ENCODE measurements around the gene ANTXR2.

The ANTXR2 gene

DNA sequence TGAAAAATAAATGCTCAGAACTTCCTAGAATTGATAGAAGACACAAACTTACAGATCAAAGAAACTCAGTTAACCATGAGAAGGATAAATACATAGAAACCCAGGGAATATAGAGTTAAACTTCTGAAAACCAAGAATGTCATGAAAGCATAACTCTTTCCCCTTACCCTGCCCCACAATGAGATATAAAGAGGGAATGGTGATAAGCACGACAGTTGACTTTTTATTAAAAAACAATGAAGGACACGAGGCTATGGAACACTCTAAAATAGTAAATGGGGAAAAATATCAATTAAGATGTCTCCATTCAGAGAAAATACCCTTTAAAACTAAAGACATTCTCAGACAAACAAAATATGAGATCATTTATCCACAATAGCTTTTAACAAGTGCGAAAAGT is 154.7 kb downstream of the ANTXR2 start:
- DNase-seq (ENCODE audit: extremely low spot score): no peak
- CTCF ChIA-PET: interaction anchor here (1.0 to 1.8 kb wide), 4 partner anchors 13 to 944 kb away, joined by 3 to 8 read pairs (median 4); no protein-coding TSS in a partner anchor
- POLR2A ChIA-PET: no interaction called here
- TF ChIP-seq, protein P1, sequence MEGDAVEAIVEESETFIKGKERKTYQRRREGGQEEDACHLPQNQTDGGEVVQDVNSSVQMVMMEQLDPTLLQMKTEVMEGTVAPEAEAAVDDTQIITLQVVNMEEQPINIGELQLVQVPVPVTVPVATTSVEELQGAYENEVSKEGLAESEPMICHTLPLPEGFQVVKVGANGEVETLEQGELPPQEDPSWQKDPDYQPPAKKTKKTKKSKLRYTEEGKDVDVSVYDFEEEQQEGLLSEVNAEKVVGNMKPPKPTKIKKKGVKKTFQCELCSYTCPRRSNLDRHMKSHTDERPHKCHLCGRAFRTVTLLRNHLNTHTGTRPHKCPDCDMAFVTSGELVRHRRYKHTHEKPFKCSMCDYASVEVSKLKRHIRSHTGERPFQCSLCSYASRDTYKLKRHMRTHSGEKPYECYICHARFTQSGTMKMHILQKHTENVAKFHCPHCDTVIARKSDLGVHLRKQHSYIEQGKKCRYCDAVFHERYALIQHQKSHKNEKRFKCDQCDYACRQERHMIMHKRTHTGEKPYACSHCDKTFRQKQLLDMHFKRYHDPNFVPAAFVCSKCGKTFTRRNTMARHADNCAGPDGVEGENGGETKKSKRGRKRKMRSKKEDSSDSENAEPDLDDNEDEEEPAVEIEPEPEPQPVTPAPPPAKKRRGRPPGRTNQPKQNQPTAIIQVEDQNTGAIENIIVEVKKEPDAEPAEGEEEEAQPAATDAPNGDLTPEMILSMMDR (IDR thresholded peaks at IDR 0.05; ENCODE audit: control extremely low read depth, extremely low read depth, low read depth, missing control alignments): no peak

DNA sequence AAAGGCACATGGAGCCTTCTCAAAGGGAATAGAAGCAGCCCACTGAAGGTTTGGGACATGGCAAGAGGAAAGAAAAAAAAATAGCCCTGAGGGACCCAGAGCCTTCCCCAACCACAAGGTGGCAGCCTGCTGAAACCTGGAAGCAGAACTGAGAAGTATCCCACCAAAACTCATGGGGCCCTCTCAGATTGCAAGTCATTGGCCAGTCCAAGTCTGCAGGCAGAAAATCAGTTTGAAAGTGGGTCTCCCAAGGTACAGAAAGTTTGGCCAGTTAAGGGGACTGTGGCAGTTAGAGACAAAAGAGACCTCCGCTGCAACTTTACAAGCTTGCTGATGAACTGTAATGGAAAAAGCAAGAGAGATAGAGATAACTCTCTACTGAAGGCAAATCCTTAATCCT is 155.8 kb downstream of the ANTXR2 start:
- peak; percentile 20 for DNase-seq (ENCODE audit: extremely low spot score)
- TF ChIP-seq, protein P1 (IDR thresholded peaks at IDR 0.05; ENCODE audit: control extremely low read depth, extremely low read depth, low read depth, missing control alignments): peak; percentile 50
- CTCF ChIA-PET: interaction anchor here (0.9 to 1.8 kb wide), 8 partner anchors 9 to 943 kb away, joined by 3 to 8 read pairs (median 3); no protein-coding TSS in a partner anchor
- POLR2A ChIA-PET: no interaction called here

DNA sequence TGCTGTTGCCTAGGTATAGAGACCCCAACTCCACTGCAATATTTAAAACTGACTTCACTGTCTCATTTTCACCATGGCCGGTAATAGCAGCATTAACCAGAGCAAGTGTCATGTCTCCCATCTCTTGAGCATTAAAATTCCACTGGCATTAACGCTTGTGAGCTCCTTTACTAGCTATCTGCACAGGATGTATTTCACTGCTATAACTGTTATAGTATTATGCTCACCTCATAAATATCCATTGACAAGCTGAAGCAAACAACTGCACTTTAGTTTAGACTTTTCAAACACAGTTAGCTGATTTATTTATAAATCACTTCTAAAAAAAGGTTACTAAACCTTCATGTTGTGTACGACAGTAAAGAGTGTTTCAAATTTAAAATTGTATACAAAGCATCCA is 157.8 kb downstream of the ANTXR2 start:
- POLR2A ChIA-PET: no interaction called here
- no peak for DNase-seq (ENCODE audit: extremely low spot score)
- TF ChIP-seq, protein P1 (IDR thresholded peaks at IDR 0.05; ENCODE audit: control extremely low read depth, extremely low read depth, low read depth, missing control alignments): no peak
- CTCF ChIA-PET: interaction anchor here (0.7 kb wide), 2 partner anchors 299 to 962 kb away, joined by 3 read pairs; no protein-coding TSS in a partner anchor

DNA sequence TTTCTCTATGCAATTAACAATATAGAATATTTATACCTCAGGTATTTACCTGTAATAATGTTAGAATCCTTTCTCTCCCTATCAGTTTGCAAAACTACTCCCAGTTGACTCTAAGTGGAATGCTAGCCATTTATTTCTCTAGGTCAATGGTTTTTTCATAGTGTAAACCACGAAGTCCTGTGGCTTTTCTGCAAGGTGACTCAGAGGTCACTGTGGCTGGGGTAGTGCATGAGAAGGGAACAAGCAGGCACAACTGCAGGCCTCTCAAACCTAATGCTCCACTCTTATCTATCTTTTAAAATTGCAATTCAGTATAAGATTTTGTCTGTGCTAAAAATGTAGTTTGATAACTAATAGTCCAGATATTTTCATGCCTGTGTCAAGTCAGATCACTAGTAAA is 159.4 kb downstream of the ANTXR2 start:
- TF ChIP-seq, protein P1 (IDR thresholded peaks at IDR 0.05; ENCODE audit: control extremely low read depth, extremely low read depth, low read depth, missing control alignments): no peak
- POLR2A ChIA-PET: no interaction called here
- DNase-seq (ENCODE audit: extremely low spot score): no peak
- CTCF ChIA-PET: no interaction called here

DNA sequence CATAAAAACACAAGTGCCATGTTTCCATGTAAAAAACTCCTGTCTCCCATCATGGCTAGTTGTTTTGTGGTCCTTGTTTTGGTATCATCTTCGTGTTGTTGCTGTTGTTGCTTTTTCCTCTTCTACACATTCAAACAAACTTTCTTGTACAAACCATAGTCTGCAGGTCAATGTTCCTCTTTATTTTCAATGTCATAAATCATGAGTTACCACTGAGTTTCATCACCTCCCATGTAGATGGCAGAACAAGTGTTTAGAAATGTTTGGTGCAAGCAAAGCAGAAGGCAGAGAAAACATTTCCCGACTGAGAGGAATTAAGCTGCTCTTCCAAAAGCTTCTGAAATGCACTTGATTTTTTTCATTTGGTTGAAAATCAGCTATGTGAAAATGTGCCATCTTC is 166.0 kb downstream of the ANTXR2 start:
- POLR2A ChIA-PET: no interaction called here
- TF ChIP-seq, protein P1 (IDR thresholded peaks at IDR 0.05; ENCODE audit: control extremely low read depth, extremely low read depth, low read depth, missing control alignments): no peak
- CTCF ChIA-PET: no interaction called here
- DNase-seq (ENCODE audit: extremely low spot score): no peak

DNA sequence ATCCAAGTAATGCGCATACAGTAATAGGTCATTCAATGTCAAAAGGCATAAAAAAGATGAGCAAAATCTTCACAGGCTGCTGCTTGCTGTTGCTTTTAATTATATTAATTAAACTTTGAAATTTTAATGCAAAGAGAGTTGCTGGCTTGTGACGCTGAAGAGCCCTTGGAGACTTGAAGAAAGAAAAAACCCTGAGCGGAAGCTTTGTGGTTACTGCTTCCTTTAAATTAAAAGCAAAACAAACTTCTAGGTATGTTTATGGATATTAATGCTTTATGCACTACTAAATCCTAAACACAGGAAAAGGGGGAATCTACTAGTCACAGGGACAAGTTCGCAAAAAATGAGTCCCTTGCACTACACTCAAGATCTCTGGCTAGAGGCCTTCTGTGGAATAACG is 166.7 kb downstream of the ANTXR2 start:
- DNase-seq (ENCODE audit: extremely low spot score): no peak
- ChIA-PET CTCF (no interaction called here), POLR2A (no interaction called here)
- TF ChIP-seq, protein P1 (IDR thresholded peaks at IDR 0.05; ENCODE audit: control extremely low read depth, extremely low read depth, low read depth, missing control alignments): no peak

DNA sequence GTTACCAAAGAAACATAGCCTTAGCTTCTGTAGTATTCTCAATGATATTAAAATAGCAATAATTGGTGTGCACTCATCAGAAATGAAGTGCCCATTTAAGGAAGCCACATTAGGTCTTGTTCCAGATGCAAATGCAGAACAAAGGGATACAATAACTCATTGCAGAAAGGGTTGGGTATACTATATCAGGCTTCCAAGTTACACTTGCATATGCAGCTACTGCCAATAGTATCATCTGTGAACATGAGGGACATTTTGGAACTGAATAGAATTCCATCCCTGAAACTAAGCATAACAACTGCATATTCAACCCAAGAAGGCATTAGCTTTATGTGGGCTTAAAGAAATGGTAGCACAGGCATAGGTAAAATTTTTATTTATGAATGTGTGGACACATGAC is 167.8 kb downstream of the ANTXR2 start:
- DNase-seq (ENCODE audit: extremely low spot score): no peak
- ChIA-PET CTCF (interaction anchor here (1.0 kb wide), 1 partner anchor 18 kb away, joined by 3 read pairs; no protein-coding TSS in a partner anchor), POLR2A (no interaction called here)
- TF ChIP-seq, protein P1 (IDR thresholded peaks at IDR 0.05; ENCODE audit: control extremely low read depth, extremely low read depth, low read depth, missing control alignments): no peak
